GM12878 (cell line): ENCODE data around the gene RNF223. TPM values are rescaled to one million over a fixed set of nuclear protein-coding genes. Genes with fewer than 3 reads are reported as not detected.

Source experiments
- ATF2 ChIP-seq: IDR thresholded peaks from 2 replicates; pipeline ENCODE4 v1.6.1; 2012; ENCODE audit warnings: low read length, inconsistent platforms
- BACH1 ChIP-seq: fragments of 450-650 bp; IDR thresholded peaks from 2 replicates; pipeline ENCODE4 v1.6.1; 2017; ENCODE audit warnings: mild to moderate bottlenecking, borderline replicate concordance
- BRCA1 ChIP-seq: IDR thresholded peaks from 2 replicates; pipeline ENCODE4 v1.6.1; 2011; ENCODE audit warnings: low read depth, low read length, improper control_type of control experiment
- CBX3 ChIP-seq: fragments of 200-600 bp; sonication (generic); IDR thresholded peaks from 2 replicates; pipeline ENCODE4 v1.6.1; 2016; ENCODE audit warnings: low read depth, borderline replicate concordance
- CBX5 ChIP-seq: sonication (generic); IDR thresholded peaks from 2 replicates; pipeline ENCODE4 v1.6.1; 2016; ENCODE audit warnings: low read depth, moderate library complexity, mild to moderate bottlenecking, inconsistent platforms
- CHD1 ChIP-seq: IDR thresholded peaks from 2 replicates; pipeline ENCODE4 v1.6.1; 2012; ENCODE audit warnings: low read depth, low read length, improper control_type of control experiment
- E2F8 ChIP-seq: fragments of 450-650 bp; IDR thresholded peaks from 2 replicates; pipeline ENCODE4 v1.6.1; 2018; ENCODE audit warnings: mild to moderate bottlenecking, low read depth, moderate library complexity; ENCODE audit not compliant: partially characterized antibody
- EGR1 ChIP-seq, 2 experiments: IDR thresholded peaks; 1 replicate in 1 of 2; 2 replicates in 1 of 2; pipeline ENCODE4 v1.6.1; 2011 to 2012; ENCODE audit warnings: low read depth in 2 of 2, low read length in 2 of 2, borderline replicate concordance in 1 of 2, mild to moderate bottlenecking in 1 of 2, moderate library complexity in 1 of 2
- HCFC1 ChIP-seq: fragments of 150-350 bp; IDR thresholded peaks from 2 replicates; pipeline ENCODE4 v1.6.1; 2014; ENCODE audit warnings: low read length
- HDAC6 ChIP-seq: fragments of 200-600 bp; sonication (generic); IDR thresholded peaks from one replicate; pipeline ENCODE4 v1.8.0; 2017; ENCODE audit warnings: antibody characterized with exemption; ENCODE audit not compliant: unreplicated experiment
- IRF3 ChIP-seq: fragments of 450-650 bp; IDR thresholded peaks from 2 replicates; pipeline ENCODE4 v1.6.1; 2014; ENCODE audit warnings: mild to moderate bottlenecking
- MEF2A ChIP-seq: IDR thresholded peaks from 2 replicates; pipeline ENCODE4 v1.6.1; 2011; ENCODE audit warnings: low read depth, mild to moderate bottlenecking, low read length, moderate library complexity; ENCODE audit not compliant: insufficient read depth
- NKRF ChIP-seq: fragments of 450-650 bp; conservative IDR thresholded peaks from 2 replicates; pipeline ENCODE4 v1.6.1; 2017; ENCODE audit warnings: mild to moderate bottlenecking, moderate library complexity
- PAX8 ChIP-seq: fragments of 450-650 bp; IDR thresholded peaks from 2 replicates; pipeline ENCODE4 v1.6.1; 2017; ENCODE audit warnings: mild to moderate bottlenecking, moderate library complexity
- POLR2AphosphoS2 ChIP-seq: IDR thresholded peaks from 2 replicates; pipeline ENCODE4 v1.6.1; 2011; ENCODE audit warnings: low read depth, mild to moderate bottlenecking, low read length, improper control_type of control experiment, moderate library complexity
- RELB ChIP-seq: fragments of 450-650 bp; IDR thresholded peaks from 2 replicates; pipeline ENCODE4 v1.6.1; 2017; ENCODE audit warnings: low read depth, mild to moderate bottlenecking, moderate library complexity
- RUNX3 ChIP-seq: IDR thresholded peaks from 2 replicates; pipeline ENCODE4 v1.6.1; 2012; ENCODE audit warnings: low read length, inconsistent platforms
- SP1 ChIP-seq: IDR thresholded peaks from one replicate; pipeline ENCODE4 v1.6.1; 2011; ENCODE audit warnings: low read depth, low read length
- TCF3 ChIP-seq: IDR thresholded peaks from 2 replicates; pipeline ENCODE4 v1.6.1; 2012; ENCODE audit warnings: low read depth, mild to moderate bottlenecking, low read length, borderline replicate concordance; ENCODE audit not compliant: insufficient read depth
- ZNF274 ChIP-seq: IDR thresholded peaks from one replicate; pipeline ENCODE4 v1.8.0; 2011; ENCODE audit not compliant: insufficient read length, insufficient read depth
- ZNF384 ChIP-seq: IDR thresholded peaks from 2 replicates; pipeline ENCODE4 v1.6.1; 2012; ENCODE audit warnings: low read depth, mild to moderate bottlenecking, low read length, improper control_type of control experiment, borderline replicate concordance
- polyA plus RNA-seq, 11 experiments: library from polyadenylated mRNA; depleted of rRNA in 4 of 11; unstranded in 6 of 11; stranded (reverse) in 5 of 11; fragments of >200 nt; fragmentation: Nextera tagmentation in 4 of 11; fragmentation: Illumina TruSeq in 1 of 11; extraction: Ambion mirVana in 4 of 11; extraction: Trizol in 1 of 11; gene quantifications; 1 replicate in 1 of 11; 2 replicates in 10 of 11; pipeline versions ENCODE4 v1.2.1 to v1.2.3, GENCODE V29; 2011 to 2016; ENCODE audit warnings: inconsistent platforms in 2 of 11, missing spikeins in 2 of 11, low read depth in 1 of 11
- total RNA-seq, 4 experiments: library from RNA; depleted of rRNA in 3 of 4; stranded (reverse); fragments of >200 nt in 3 of 4; fragmentation: Illumina TruSeq in 1 of 4; extraction: Trizol in 1 of 4; gene quantifications; 2 replicates each; pipeline versions ENCODE4 v1.2.1 to v1.2.3, GENCODE V29; 2013 to 2021

The RNF223 gene
- total and polyA plus RNA-seq, 10 of the 15 experiments (the other 5 are each of a cell fraction or from before 2014, with no cell fraction given) = 0.06 TPM; not detected in 9

- TF ChIP-seq EGR1 (IDR thresholded peaks at IDR 0.05; ENCODE audit: borderline replicate concordance in 1 of 2, low read depth in 2 of 2, low read length in 2 of 2) = no peak
- TF ChIP-seq CBX3 = no peak
- TF ChIP-seq HCFC1 = no peak; the same call in 1 of the 2 replicates
- no peak for TF ChIP-seq BACH1
- TF ChIP-seq NKRF = peak; percentile 65; the same call in 1 of the 2 replicates
- no peak for TF ChIP-seq HDAC6
- no peak for TF ChIP-seq RUNX3
- no peak for TF ChIP-seq POLR2AphosphoS2
- TF ChIP-seq BRCA1 = 0 out of 2 replicates have a peak, but pooled peaks have one; percentile 29
- TF ChIP-seq SP1 = peak; percentile 80
- TF ChIP-seq PAX8 = no peak
- TF ChIP-seq IRF3 = no peak
- no peak for TF ChIP-seq MEF2A
- 0 out of 2 replicates have a peak, but pooled peaks have one; percentile 19 for TF ChIP-seq TCF3
- no peak for TF ChIP-seq CBX5
- no peak for TF ChIP-seq ATF2
- no peak for TF ChIP-seq RELB
- no peak for TF ChIP-seq ZNF384
- no peak for TF ChIP-seq ZNF274
- no peak for TF ChIP-seq E2F8
- no peak for TF ChIP-seq CHD1
Observed at GRCh38 chr1:1069056-1069710, 4.9 kb downstream of the RNF223 start (continued).
